ENCODE results near the gene DCC. TPM values are rescaled to one million over a fixed set of nuclear protein-coding genes. Genes with fewer than 3 reads are reported as not detected.
A peak's percentile ranks its signal among the peaks of the same experiment; 100 is the strongest.

The DCC gene
- polyA plus RNA-seq, 1 donor: 0.58 TPM

DNA sequence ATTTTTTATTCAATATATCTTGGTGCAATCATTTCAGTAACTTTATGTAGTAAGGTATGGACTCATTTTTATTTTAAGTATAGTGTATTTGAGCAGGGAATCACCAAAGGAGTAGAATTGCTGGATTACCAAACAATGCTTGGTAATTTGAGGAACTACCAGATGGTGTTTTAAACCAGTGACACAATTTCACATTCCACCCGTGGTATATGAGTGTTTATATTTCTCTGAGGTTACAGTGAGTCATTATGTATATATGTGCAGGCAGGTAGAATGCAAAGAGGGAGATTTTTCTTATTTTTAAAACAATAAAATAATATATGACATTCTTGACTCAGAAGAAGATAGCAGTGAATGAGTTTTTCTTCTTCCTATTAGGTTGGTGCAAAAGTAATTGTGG lies 596.9 kb downstream of the DCC start:
- no peak overlapping the region for H3K27ac ChIP-seq (ENCODE audit: low read length)
- no peaks in the 10 kb centered on the region for H3K9me3 ChIP-seq (ENCODE audit: control insufficient read depth, low read depth, low read length)
- H3K4me3 ChIP-seq (ENCODE audit: low read length): no peak overlapping the region
- WGBS (ENCODE audit: insufficient coverage, low lambda C conversion rate): 57% methylated on average over 1 of the region's 1 CpG
- H3K36me3 ChIP-seq (ENCODE audit: control insufficient read depth, insufficient read depth, low read length): no peaks in the 10 kb centered on the region
- DNase-seq: no peak
- no peaks in the 10 kb centered on the region for H3K27me3 ChIP-seq (ENCODE audit: control insufficient read depth, insufficient read depth, low read length)
- no peaks in the 10 kb centered on the region for H3K4me1 ChIP-seq (ENCODE audit: control insufficient read depth, insufficient read depth, low read length)

DNA sequence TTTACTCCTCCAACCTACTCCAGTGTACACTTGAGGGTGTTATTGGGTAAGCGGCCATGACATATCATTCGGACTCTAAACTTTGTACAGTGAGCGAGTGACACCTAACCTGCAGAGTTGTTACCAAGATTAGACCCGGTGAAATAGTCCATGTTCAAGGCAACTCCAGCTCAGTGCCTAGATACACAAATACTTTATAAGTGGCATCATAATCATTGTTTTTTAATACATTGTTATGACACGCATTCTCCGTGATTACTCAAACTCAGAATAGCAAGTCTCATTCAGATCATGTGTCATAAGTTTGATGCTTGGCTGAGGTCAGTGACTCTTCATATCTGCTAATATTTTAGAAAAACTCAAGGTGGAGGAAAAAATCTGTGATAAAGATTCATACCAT lies 597.8 kb downstream of the DCC start:
- H3K27me3 ChIP-seq (ENCODE audit: control insufficient read depth, insufficient read depth, low read length): no peaks in the 10 kb centered on the region
- H3K27ac ChIP-seq (ENCODE audit: low read length): no peak overlapping the region
- peak in 1 of 2 donors; percentile 5 for DNase-seq
- H3K36me3 ChIP-seq (ENCODE audit: control insufficient read depth, insufficient read depth, low read length): no peaks in the 10 kb centered on the region
- H3K9me3 ChIP-seq (ENCODE audit: control insufficient read depth, low read depth, low read length): no peaks in the 10 kb centered on the region
- no peak overlapping the region for H3K4me3 ChIP-seq (ENCODE audit: low read length)
- H3K4me1 ChIP-seq (ENCODE audit: control insufficient read depth, insufficient read depth, low read length): no peaks in the 10 kb centered on the region
- WGBS (ENCODE audit: insufficient coverage, low lambda C conversion rate): no CpG with 5 or more reads among the region's 6 CpGs

DNA sequence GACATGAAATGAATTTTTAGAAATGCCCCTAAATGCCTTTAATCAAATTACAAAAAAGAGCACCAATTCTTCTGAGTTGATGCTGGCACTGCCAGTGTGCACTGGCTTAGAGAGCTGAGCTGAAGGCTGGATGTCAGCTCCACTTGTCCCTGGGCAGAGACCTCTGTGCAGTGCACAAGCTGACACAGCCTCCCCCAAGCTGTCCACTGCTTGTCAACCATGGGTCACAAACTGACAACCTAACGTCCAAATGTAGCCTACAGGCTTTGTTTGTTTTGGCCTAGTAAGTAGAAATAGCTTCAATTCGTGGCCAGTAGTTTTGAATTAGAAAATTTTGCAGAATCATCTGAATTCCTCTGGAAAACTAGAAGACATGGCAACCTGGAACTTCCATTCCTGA lies 605.6 kb downstream of the DCC start:
- Histone ChIP-seq H3K27me3 (ENCODE audit: control insufficient read depth, insufficient read depth, low read length) (no peaks in the 10 kb centered on the region), H3K9me3 (ENCODE audit: control insufficient read depth, low read depth, low read length) (no peaks in the 10 kb centered on the region), H3K36me3 (ENCODE audit: control insufficient read depth, insufficient read depth, low read length) (no peaks in the 10 kb centered on the region), H3K4me3 (ENCODE audit: low read length) (no peak overlapping the region), H3K27ac (ENCODE audit: low read length) (no peak overlapping the region), H3K4me1 (ENCODE audit: control insufficient read depth, insufficient read depth, low read length) (no peaks in the 10 kb centered on the region)
- WGBS (ENCODE audit: insufficient coverage, low lambda C conversion rate): 60% methylated on average over 1 of the region's 2 CpGs
- DNase-seq: no peak

DNA sequence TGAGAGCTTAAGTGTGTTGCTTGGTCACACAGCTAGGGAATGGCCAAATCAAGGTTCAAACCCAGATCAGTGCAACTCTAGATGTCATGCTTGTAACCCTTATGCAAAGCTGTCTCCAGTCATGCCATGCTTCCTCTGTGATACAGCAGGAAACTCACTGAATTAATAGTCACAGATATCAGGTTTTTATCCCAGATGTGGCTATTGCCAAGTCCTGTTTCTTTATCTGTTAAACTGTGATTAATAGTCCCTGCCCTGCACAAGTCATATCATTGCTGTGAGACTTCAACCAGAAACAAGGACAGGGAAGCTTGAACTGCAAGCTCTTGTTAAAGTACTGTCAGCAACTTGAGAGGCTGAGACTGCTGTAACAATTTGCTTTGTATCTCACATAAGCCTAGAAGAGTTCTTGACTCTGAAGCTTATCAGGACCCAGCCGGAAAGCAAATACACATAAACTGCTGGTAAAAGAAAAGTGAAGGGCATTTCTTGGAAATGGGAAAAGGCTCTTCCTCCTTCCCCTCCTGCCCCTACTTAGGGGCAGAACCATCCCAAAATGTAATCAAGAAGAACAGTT lies 609.0 kb downstream of the DCC start:
- Histone ChIP-seq H3K9me3 (ENCODE audit: control insufficient read depth, low read depth, low read length) (no peaks in the 10 kb centered on the region), H3K27ac (ENCODE audit: low read length) (no peak overlapping the region), H3K4me3 (ENCODE audit: low read length) (no peak overlapping the region), H3K36me3 (ENCODE audit: control insufficient read depth, insufficient read depth, low read length) (no peaks in the 10 kb centered on the region), H3K4me1 (ENCODE audit: control insufficient read depth, insufficient read depth, low read length) (no peaks in the 10 kb centered on the region), H3K27me3 (ENCODE audit: control insufficient read depth, insufficient read depth, low read length) (no peaks in the 10 kb centered on the region)
- no CpG with 5 or more reads among the region's 1 CpG for WGBS (ENCODE audit: insufficient coverage, low lambda C conversion rate)
- DNase-seq: peak in 1 of 2 donors; percentile 2

DNA sequence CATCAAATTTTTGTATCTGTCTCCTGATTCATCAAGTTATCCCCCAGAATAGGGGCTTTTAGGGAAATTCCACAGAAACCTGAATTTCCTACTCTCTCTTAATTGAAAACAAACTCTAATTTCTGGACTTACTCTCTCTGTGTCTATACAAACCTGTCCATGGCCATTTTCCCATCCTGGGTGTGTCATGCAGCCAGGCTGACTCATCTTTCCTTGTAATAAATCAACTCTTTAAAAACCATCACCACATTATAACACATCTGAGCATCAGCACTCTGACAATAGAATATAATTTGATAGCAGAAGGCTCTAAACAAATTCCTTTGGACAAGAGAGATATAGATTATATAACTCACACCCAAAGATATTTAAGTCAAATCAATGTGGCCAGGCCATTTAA lies 610.2 kb downstream of the DCC start:
- Histone ChIP-seq H3K4me1 (ENCODE audit: control insufficient read depth, insufficient read depth, low read length) (no peaks in the 10 kb centered on the region), H3K36me3 (ENCODE audit: control insufficient read depth, insufficient read depth, low read length) (no peaks in the 10 kb centered on the region), H3K27ac (ENCODE audit: low read length) (no peak overlapping the region), H3K27me3 (ENCODE audit: control insufficient read depth, insufficient read depth, low read length) (no peaks in the 10 kb centered on the region), H3K9me3 (ENCODE audit: control insufficient read depth, low read depth, low read length) (no peaks in the 10 kb centered on the region), H3K4me3 (ENCODE audit: low read length) (no peak overlapping the region)
- DNase-seq: no peak

DNA sequence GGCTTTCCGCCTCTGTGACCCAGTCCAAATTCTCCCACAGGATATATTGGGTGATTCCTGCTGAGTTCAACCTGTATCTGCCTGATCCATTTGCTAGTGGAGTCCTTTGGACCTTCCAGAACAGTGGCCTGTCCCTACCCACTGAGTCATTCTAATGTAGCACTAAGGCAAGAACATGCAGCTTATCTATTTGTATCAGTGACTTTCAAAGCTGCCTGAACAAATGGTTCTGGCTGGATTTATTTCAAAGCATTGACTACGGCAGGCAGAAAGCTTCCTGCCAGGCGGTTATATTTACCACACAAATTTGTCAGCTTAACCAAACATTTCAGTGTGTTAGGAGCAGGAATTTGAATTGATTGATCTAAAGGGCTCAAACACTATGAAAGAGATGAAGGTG lies 613.4 kb downstream of the DCC start:
- no peaks in the 10 kb centered on the region for H3K9me3 ChIP-seq (ENCODE audit: control insufficient read depth, low read depth, low read length)
- H3K4me1 ChIP-seq (ENCODE audit: control insufficient read depth, insufficient read depth, low read length): no peaks in the 10 kb centered on the region
- H3K27ac ChIP-seq (ENCODE audit: low read length): no peak overlapping the region
- H3K27me3 ChIP-seq (ENCODE audit: control insufficient read depth, insufficient read depth, low read length): no peaks in the 10 kb centered on the region
- no peak overlapping the region for H3K4me3 ChIP-seq (ENCODE audit: low read length)
- no peaks in the 10 kb centered on the region for H3K36me3 ChIP-seq (ENCODE audit: control insufficient read depth, insufficient read depth, low read length)
- no peak for DNase-seq
- WGBS (ENCODE audit: insufficient coverage, low lambda C conversion rate): no CpG with 5 or more reads among the region's 3 CpGs

DNA sequence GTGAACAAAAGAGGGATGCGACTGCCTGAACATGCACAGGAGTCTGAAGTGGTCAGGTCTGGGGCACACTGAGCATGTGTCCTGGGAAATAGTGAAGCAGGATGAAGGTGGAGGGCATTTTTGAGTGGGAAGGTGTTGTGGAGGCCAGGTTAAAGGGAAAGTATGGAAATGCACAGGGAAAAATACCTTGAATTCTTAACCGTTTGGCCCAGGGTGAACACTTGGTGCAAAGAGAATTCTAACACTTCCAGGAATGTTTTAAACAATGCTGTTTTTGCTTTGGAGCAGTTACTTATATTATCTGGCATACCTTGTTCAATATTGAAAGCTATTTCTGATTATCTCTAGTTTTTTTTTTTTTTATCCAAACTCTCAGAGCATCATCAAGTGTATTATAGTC lies 623.5 kb downstream of the DCC start:
- H3K36me3 ChIP-seq (ENCODE audit: control insufficient read depth, insufficient read depth, low read length): no peaks in the 10 kb centered on the region
- H3K4me3 ChIP-seq (ENCODE audit: low read length): no peak overlapping the region
- DNase-seq: no peak
- no peaks in the 10 kb centered on the region for H3K4me1 ChIP-seq (ENCODE audit: control insufficient read depth, insufficient read depth, low read length)
- H3K9me3 ChIP-seq (ENCODE audit: control insufficient read depth, low read depth, low read length): no peaks in the 10 kb centered on the region
- WGBS (ENCODE audit: insufficient coverage, low lambda C conversion rate): 75% methylated on average over 2 of the region's 2 CpGs
- H3K27ac ChIP-seq (ENCODE audit: low read length): no peak overlapping the region
- H3K27me3 ChIP-seq (ENCODE audit: control insufficient read depth, insufficient read depth, low read length): no peaks in the 10 kb centered on the region

DNA sequence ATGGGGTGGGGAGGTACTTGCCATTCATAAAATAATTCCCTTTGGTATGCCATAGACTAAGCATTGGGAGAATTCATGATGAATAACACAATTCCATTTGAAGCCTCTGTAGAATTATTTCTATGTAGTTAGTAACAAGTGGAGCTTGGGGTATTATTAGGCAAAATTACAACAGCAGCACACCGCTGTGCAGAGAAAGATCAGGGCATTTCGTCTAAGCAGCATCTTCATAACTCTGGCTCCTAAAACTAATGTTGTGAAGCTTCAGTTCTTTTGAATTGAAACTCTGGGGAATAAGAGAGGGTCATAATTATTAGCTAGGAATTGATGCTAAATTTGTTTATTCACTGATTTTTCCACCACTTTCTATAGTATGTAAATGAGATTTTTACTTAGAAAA lies 630.7 kb downstream of the DCC start:
- Histone ChIP-seq H3K4me1 (ENCODE audit: control insufficient read depth, insufficient read depth, low read length) (no peaks in the 10 kb centered on the region), H3K9me3 (ENCODE audit: control insufficient read depth, low read depth, low read length) (no peaks in the 10 kb centered on the region), H3K4me3 (ENCODE audit: low read length) (no peak overlapping the region), H3K27me3 (ENCODE audit: control insufficient read depth, insufficient read depth, low read length) (no peaks in the 10 kb centered on the region), H3K36me3 (ENCODE audit: control insufficient read depth, insufficient read depth, low read length) (no peaks in the 10 kb centered on the region), H3K27ac (ENCODE audit: low read length) (no peak overlapping the region)
- no CpG with 5 or more reads among the region's 2 CpGs for WGBS (ENCODE audit: insufficient coverage, low lambda C conversion rate)
- DNase-seq: no peak

DNA sequence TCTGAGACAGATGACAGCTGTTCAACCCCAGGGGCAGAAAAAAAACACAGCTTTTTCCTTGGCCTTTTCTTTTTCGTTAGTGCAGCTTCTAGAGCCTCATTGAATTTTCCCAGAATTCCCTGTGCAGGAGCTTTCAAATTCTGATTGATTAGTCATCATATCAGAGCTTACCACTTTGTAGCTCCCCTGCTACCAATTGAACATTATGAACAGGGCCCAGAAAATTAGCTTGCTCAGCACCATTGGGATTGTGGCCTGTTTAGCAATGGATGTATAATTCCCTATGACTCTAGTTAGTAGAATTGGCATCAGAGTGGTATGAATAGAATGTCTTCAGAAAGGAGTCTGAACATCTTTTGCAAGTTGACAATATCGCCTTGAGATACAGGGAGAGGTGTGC lies 631.1 kb downstream of the DCC start:
- Histone ChIP-seq H3K27me3 (ENCODE audit: control insufficient read depth, insufficient read depth, low read length) (no peaks in the 10 kb centered on the region), H3K36me3 (ENCODE audit: control insufficient read depth, insufficient read depth, low read length) (no peaks in the 10 kb centered on the region), H3K4me3 (ENCODE audit: low read length) (no peak overlapping the region), H3K4me1 (ENCODE audit: control insufficient read depth, insufficient read depth, low read length) (no peaks in the 10 kb centered on the region), H3K9me3 (ENCODE audit: control insufficient read depth, low read depth, low read length) (no peaks in the 10 kb centered on the region), H3K27ac (ENCODE audit: low read length) (no peak overlapping the region)
- WGBS (ENCODE audit: insufficient coverage, low lambda C conversion rate): no CpG with 5 or more reads among the region's 2 CpGs
- no peak for DNase-seq

DNA sequence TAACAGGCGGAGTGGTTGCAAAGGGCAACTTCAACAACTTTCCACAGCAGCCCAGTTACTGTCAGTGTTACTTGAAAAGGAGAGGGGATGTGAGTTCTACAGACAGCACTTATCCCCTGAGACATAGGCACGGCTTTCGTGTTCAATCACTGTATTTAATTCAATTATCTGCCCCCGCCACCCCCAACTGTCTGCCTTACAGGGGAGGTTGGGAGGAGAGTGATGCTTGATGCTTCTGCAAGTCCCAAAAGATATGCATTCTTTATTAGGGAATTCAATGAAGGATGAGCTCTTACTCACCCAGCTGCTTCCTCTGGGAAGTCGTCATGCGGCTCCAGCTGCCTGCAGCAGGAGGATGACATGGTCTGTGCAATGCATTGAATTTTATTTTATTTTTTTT lies 639.9 kb downstream of the DCC start:
- WGBS (ENCODE audit: insufficient coverage, low lambda C conversion rate): no CpG with 5 or more reads among the region's 6 CpGs
- no peak overlapping the region for H3K4me3 ChIP-seq (ENCODE audit: low read length)
- H3K4me1 ChIP-seq (ENCODE audit: control insufficient read depth, insufficient read depth, low read length): no peaks in the 10 kb centered on the region
- DNase-seq: no peak
- H3K27me3 ChIP-seq (ENCODE audit: control insufficient read depth, insufficient read depth, low read length): no peaks in the 10 kb centered on the region
- H3K9me3 ChIP-seq (ENCODE audit: control insufficient read depth, low read depth, low read length): no peaks in the 10 kb centered on the region
- H3K27ac ChIP-seq (ENCODE audit: low read length): no peak overlapping the region
- H3K36me3 ChIP-seq (ENCODE audit: control insufficient read depth, insufficient read depth, low read length): no peaks in the 10 kb centered on the region

DNA sequence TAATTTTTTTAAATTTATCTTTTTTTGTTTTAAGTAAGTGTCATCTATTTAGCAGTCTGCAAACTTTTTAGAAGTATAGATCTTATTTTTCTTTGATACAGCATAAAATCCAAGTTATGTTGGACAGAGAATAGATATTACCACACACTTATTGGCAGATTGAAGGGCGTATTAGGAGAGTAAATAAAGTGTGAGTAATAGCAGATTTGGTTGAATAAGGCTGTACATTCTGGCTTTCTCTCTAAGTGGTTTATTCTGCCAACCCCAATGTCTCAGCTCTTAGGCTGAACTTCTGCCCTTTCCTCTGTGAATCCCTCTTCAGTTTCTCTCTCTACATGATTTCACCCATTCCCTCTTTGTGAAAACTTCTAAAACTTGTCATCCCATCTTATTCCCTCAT lies 651.2 kb downstream of the DCC start:
- Histone ChIP-seq H3K4me1 (ENCODE audit: control insufficient read depth, insufficient read depth, low read length) (no peaks in the 10 kb centered on the region), H3K27ac (ENCODE audit: low read length) (no peak overlapping the region), H3K4me3 (ENCODE audit: low read length) (no peak overlapping the region), H3K9me3 (ENCODE audit: control insufficient read depth, low read depth, low read length) (no peaks in the 10 kb centered on the region), H3K27me3 (ENCODE audit: control insufficient read depth, insufficient read depth, low read length) (no peaks in the 10 kb centered on the region), H3K36me3 (ENCODE audit: control insufficient read depth, insufficient read depth, low read length) (no peaks in the 10 kb centered on the region)
- 80% methylated on average over 1 of the region's 1 CpG for WGBS (ENCODE audit: insufficient coverage, low lambda C conversion rate)
- DNase-seq: no peak
